GM19468 (cell line): ENCODE results near the gene SDR42E1.
"Not testable (repeated sequence)": the region's sequence is repeated elsewhere in the genome, so short reads cannot be mapped to it uniquely, and the experiment has no call there.

ENCODE experiments used
- ATAC-seq: cut with Tn5 transposase; IDR thresholded peaks from one replicate; pipeline ENCODE4 v1.9.1; 2021; ENCODE audit warnings: mild to moderate bottlenecking, moderate library complexity, moderate number of reproducible peaks; ENCODE audit not compliant: unreplicated experiment; ENCODE audit errors: extremely low read depth

Gene SDR42E1

GRCh38 chr16:82040296-82040695 lies 29.0 kb upstream of the SDR42E1 start:
- no peak for ATAC-seq

- no peak for ATAC-seq
Measured at GRCh38 chr16:82037666-82038065, 26.4 kb upstream of the SDR42E1 start.

DNA sequence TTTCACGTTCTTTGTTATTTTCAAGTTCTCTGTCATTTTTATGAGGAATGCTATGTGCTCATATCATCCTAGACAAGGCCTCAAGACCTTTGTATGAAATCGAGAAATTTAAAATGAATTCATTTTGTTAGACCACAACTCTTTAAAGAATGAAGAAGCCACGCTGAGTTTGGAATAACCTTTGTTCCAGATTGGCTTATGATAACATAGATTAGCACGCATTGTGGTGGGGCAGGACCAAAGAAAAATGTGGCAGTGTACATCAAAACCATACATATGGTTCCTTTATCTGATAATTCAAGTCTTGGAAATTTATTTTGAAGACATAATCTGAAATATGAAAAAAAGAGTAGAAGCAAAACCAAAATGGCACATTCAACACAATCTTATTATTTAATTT lies 26.0 kb upstream of the SDR42E1 start:
- ATAC-seq: no peak

DNA sequence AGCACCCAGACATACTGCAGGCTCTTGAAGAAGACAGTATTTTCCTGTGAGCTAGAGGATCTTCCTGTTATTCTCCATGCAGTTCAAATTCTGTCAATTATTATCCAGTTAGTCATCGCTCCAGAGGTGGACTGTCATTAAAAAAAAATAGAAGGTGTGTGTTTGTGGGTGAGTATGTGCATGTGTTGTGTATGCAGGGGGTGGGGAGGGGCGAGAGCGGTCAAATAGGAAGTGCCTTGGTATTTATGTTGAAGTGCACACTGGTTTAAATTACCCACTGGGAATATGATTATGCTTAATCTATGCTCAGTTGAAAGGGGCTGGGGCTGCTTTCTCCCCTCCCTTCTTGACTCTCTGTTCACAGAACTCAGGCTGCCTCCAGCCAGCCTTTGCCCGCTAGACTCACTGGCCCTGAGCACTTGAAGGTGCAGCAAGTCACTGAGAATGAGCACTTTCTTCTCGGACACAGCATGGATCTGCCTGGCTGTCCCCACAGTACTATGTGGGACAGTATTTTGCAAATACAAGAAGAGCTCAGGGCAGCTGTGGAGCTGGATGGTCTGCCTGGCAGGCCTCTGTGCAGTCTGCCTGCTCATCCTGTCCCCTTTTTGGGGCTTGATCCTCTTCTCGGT lies 23.8 kb upstream of the SDR42E1 start, which contains the start of gene HSD17B2:
Gene HSD17B2, plus strand, starts transcription at position 273 of the 632 bp plus-strand sequence. Its CDS starts 172 bp downstream, at position 445.
- no peak for ATAC-seq

GRCh38 chr16:82033683-82034300 lies 22.5 kb upstream of the SDR42E1 start:
- ATAC-seq: no peak

DNA sequence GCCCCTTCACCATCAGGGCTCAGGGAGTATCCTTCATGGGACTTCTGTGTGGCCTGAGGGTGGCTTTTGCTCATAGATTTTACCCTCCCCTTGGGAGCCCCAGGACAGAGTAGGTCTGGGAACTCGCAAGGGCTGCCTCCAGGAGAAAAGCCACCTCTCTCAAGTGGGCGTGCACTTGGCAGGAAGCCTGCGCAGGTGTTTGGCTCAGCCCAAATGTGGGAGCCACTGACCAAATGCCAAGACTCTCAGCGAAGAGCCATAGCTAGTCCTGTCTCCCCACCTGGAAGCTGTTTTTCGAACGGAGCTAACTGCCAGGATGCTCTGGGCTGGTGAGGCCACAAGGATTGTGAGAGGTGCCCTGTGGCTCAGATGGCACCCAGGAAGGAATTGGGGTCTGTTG lies 21.7 kb upstream of the SDR42E1 start:
- no peak for ATAC-seq

GRCh38 chr16:82031116-82032084 lies 20.1 kb upstream of the SDR42E1 start:
- ATAC-seq: no peak

GRCh38 chr16:82027629-82028064 lies 16.4 kb upstream of the SDR42E1 start:
- no peak for ATAC-seq

- ATAC-seq: no peak
Measured at GRCh38 chr16:82024883-82025282, 13.6 kb upstream of the SDR42E1 start.

DNA sequence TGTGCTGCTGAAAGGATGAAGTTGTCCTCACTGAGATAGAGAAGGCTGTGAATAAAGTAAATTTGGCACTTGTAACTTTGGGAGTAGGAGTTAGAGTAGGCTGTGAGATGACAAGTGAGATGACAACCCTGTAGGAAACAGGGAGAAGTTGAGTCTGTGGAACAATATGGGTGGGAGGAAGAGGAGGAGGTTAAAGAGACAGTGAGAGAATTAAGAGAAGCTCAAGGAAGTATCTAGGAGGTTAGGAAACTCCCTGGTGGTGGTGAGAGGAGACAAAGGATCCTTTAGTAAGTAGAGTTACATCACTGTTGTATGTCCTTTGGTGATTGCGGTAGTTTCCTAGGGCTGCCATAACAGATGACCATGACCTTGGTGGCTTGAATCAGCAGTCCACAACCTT lies 13.0 kb upstream of the SDR42E1 start:
- no peak for ATAC-seq

GRCh38 chr16:82023206-82023605 lies 11.9 kb upstream of the SDR42E1 start:
- no peak for ATAC-seq

DNA sequence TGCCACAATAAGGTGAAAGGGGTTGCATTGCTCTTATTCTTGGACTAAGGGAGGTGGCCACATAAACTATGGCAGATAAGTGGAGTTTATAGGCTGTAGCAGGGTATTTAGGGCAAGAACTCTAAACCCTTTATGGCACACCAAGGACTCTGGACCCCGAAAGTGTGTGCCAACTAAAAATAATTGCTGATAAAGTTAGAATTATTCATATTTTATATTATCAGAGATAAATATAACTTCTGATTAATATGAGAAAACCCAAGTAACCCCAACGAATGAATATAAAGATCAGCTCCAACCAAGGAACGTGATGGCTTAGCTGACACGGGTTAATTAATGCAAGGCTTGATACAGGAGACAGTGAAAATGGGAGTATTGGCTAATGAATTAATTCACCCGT lies 8.8 kb upstream of the SDR42E1 start:
- ATAC-seq: no peak

- ATAC-seq: no peak
Measured at GRCh38 chr16:82019535-82019934, 8.3 kb upstream of the SDR42E1 start.

DNA sequence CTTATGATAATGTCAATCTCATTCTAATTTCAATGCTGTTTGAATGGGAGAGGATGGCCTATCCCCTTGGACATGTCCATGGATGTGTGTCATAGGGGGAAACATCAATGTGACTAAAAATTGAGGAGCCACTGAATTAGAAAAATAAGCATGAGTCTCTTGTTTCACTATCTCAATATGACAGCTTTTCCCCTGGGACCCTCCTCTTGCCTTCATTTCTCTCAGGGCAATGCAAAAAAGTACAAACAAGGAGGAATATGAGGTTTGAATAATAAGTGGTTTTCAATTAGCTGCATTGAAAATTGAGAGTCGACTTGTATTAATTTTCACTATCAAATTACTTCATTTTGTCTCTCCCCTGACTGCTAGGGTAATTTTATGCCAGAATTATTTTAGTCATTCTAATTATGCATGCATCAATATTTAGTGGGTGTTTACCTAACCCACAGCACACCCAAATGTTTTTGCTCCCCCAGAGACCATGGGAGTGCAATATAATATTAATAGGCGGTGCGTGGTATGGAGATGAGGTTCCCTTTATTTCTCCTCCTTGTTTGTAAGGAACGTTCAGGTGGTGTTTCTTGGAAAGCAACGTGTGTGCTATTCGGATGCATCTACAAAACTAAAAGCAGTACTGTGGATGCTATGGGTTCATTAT lies 6.8 kb upstream of the SDR42E1 start:
- no peak for ATAC-seq

DNA sequence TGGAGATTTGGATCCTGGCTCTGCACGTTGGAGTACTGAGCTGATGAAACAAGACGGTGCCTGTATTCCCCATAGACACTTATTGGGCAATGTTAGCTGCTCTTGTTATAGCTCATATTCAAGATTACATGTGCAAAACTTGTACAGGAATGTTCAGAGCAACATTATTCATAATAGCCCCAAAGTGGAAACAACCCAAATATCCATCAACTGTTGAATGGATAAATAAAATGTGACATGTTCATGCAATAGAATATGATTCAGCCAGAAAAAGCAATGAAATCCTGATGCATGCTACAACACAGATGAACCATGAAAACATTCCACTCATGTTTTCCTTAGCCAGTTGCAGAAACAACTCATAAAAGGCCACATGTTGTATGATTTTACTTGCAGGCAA lies 5.7 kb upstream of the SDR42E1 start:
- no peak for ATAC-seq

DNA sequence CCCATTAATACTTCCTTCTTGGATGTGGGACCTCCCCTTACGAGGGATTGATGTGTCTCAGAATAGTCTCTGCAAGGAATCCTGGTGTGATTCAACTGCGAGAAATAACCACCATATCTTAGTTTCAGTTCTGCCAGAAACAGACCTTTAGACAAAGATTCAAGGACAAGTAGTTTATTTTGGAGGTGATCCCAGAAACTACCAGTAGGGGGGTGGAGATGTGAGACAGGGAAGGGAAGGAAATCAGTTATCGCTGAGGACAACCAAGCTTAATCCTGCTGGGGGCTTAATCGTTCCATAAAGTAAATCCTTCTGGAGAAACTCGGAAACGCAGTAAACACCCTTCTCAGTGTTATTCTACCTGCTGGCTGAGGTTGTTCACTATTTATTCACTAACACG lies 5.0 kb upstream of the SDR42E1 start:
- no peak for ATAC-seq

DNA sequence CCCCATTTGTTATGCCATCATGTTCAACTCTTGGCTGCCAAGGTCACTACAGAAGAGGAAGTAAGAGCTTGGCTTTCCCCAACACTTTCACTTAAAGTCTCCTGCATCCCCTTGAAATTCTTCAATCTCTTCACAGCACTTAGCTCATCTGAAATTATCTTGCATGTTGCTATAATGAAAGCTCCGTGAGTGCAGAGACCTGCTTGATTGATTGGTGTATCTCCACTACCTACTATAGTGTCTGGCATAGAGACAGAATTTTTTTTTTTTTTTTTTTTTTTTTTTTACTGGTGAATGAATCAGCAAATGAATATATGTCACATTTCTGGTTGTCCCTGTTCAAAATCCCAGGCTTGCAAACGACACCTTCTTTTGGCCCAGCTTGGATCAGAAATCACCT lies 1.9 kb upstream of the SDR42E1 start:
- no peak for ATAC-seq

- ATAC-seq: no peak
Measured at GRCh38 chr16:82010649-82011048, 621 bp downstream of the SDR42E1 start.

DNA sequence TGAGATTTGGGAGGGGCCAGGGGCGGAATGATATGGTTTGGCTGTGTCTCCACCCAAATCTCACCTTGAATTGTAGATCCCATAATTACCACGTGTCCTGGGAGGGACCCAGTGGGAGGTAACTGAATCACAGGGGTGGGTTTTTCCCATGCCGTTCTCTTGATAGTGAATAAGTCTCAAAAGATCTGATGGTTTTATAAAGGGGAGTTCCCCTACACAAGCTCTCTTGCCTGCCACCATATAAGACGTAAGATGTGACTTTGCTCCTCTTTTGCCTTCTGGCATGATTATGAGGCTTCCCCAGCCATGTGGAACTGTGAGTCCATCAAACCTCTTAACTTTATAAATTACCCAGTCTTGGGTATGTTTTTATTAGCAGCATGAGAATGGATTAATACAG lies 1.5 kb downstream of the SDR42E1 start:
- not testable (repeated sequence) for ATAC-seq

GRCh38 chr16:82008957-82009592 lies 2.2 kb downstream of the SDR42E1 start:
- no peak for ATAC-seq
